ENCODE measurements around the gene GEMIN4.
"Not testable (repeated sequence)": the region's sequence is repeated elsewhere in the genome, so short reads cannot be mapped to it uniquely, and the experiment has no call there.

The GEMIN4 gene

DNA sequence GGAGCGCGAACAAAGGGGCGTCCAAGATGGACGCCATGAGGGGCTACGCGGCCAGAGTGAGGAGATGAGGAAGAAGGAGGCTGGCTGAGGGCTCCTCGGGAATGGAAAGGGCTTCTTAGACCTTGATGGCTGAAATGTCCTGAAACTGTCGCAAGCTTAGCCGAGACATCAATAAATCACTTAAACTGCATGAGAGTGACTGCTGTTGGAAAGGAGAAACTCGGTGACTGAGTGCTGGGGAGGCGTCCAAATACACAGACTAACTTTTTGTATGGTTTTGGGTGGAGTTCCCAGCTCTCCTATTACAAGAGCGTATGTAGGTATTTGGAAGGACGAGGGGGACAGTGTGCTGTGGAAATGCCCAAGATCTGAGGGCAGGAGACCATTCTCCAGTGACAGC is 1.4 kb upstream of the GEMIN4 start:
- FAIRE-seq (no peak), DNase-seq (ENCODE audit: insufficient read length, low spot score) (no peak)
- TF ChIP-seq, protein P1, sequence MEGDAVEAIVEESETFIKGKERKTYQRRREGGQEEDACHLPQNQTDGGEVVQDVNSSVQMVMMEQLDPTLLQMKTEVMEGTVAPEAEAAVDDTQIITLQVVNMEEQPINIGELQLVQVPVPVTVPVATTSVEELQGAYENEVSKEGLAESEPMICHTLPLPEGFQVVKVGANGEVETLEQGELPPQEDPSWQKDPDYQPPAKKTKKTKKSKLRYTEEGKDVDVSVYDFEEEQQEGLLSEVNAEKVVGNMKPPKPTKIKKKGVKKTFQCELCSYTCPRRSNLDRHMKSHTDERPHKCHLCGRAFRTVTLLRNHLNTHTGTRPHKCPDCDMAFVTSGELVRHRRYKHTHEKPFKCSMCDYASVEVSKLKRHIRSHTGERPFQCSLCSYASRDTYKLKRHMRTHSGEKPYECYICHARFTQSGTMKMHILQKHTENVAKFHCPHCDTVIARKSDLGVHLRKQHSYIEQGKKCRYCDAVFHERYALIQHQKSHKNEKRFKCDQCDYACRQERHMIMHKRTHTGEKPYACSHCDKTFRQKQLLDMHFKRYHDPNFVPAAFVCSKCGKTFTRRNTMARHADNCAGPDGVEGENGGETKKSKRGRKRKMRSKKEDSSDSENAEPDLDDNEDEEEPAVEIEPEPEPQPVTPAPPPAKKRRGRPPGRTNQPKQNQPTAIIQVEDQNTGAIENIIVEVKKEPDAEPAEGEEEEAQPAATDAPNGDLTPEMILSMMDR (IDR thresholded peaks at IDR 0.05; ENCODE audit: insufficient read depth, missing control alignments) = no peak

DNA sequence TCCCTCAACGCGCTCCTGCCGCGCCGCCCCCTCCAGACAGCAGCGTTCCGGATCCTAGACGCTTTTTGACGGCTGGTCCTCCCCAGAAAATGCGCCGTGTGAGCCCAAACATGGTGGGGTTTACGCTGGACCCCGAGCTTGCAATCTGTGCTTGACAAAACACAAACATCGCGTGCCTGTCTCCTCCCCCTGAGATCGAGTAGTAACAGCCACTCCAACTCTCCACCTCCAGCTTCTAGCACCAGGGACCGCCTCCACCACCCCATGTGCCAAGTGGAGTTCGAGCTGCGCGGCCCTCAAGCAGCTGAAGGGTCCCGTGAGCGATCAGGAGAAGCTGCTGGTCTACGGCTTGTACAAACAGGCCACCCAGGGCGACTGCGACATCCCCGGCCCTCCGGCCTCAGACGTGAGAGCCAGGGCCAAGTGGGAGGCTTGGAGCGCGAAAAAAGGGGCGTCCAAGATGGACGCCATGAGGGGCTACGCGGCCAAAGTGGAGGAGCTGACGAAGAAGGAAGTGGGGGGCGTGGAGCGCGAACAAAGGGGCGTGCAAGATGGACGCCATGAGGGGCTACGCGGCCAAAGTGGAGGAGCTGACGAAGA is 656 bp upstream of the GEMIN4 start:
- DNase-seq (ENCODE audit: insufficient read length, low spot score) (no peak), FAIRE-seq (no peak)
- TF ChIP-seq, protein P1 (IDR thresholded peaks at IDR 0.05; ENCODE audit: insufficient read depth, missing control alignments) = no peak

DNA sequence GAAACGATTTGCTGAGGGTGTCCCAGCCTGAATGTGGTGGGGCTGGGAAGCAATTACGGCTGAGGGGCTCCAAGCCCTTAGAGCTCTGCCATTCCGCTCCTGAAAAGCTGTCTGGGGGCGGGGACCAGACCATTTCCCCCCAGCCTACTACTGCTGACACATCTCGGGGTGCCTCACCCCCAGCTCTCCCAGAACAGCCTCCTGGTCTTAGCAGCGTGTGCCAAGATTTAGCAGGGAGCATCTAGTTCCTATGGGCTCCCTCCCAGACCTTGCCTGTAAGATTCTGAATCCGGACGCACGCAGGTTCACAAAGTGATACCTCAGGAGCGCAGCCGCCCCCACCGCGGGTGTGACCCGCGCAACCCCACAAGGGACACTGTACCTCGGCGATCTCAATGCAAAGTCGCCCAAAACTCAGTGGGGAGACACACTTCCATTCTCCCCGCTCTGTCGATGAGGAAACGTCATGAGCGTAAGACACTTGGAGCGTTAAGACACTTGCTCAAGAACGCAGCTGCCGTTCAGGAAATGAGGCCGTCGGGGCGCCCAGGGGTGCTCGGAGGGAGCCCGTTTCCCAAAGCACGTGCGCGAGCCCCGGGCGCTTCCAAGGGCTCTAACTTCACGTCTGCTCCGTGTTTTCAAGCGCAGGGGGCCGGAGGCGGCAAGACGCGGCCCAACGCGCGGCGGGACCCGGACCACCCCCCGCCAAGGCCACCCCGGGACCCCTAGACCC is 629 bp downstream of the GEMIN4 start:
- TF ChIP-seq, protein P1 (IDR thresholded peaks at IDR 0.05; ENCODE audit: insufficient read depth, missing control alignments) = no peak
- DNase-seq (ENCODE audit: insufficient read length, low spot score) (no peak), FAIRE-seq (no peak)

DNA sequence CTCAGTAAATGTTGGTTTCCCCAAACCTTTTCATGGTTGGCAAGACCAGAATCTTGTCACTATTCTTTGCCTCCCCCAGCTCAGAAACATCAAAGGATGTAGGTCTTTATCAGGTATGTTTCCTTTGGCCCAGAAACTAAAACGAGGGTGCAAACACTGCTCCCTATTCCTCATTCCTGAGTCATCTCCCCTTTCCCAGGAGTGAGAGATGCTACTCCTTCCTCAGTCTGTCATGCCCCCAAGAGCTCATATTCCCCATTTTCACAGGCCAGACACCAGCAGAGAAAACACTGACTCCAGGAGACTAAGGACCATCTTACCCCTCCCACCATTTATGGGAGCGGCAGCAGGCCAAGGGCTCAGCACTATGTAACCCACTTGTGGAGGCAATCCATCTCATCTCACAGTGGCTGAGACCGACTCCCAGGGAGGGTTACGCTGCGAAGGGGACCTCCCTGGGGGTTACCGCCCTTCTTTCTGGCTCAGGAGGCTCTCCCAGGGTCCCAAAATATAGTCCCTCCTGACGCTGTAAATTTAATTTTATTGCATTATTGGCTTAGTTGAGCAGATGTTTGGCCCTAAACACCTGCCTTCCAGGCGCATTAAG is 1.5 kb downstream of the GEMIN4 start:
- TF ChIP-seq, protein P1 (IDR thresholded peaks at IDR 0.05; ENCODE audit: insufficient read depth, missing control alignments) = no peak
- DNase-seq (ENCODE audit: insufficient read length, low spot score) (no peak), FAIRE-seq (no peak)

DNA sequence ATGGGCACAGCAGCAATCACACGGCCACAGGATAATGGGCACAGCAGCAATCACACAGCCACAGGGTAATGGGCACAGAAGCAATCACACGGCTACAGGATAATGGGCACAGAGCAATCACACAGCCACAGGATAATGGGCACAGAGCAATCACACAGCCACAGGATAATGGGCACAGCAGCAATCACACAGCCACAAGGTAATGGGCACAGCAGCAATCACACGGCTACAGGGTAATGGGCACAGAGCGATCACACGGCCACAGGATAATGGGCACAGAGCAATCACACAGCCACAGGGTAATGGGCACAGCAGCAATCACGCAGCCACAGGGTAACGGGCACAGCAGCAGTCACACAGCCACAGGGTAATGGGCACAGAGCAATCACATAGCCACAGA is 2.7 kb downstream of the GEMIN4 start:
- not testable (repeated sequence) for DNase-seq (ENCODE audit: insufficient read length, low spot score); FAIRE-seq

DNA sequence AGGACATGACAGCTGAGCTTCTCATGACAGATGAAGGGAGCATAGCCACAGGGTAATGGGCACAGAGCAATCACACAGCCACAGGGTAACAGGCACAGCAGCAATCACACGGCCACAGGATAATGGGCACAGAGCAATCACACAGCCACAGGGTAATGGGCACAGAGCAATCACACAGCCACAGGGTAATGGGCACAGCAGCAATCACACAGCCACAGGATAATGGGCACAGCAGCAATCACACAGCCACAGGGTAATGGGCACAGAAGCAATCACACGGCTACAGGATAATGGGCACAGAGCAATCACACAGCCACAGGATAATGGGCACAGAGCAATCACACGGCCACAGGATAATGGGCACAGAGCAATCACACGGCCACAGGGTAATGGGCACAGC is 3.5 kb downstream of the GEMIN4 start:
- FAIRE-seq; DNase-seq (ENCODE audit: insufficient read length, low spot score): not testable (repeated sequence)

DNA sequence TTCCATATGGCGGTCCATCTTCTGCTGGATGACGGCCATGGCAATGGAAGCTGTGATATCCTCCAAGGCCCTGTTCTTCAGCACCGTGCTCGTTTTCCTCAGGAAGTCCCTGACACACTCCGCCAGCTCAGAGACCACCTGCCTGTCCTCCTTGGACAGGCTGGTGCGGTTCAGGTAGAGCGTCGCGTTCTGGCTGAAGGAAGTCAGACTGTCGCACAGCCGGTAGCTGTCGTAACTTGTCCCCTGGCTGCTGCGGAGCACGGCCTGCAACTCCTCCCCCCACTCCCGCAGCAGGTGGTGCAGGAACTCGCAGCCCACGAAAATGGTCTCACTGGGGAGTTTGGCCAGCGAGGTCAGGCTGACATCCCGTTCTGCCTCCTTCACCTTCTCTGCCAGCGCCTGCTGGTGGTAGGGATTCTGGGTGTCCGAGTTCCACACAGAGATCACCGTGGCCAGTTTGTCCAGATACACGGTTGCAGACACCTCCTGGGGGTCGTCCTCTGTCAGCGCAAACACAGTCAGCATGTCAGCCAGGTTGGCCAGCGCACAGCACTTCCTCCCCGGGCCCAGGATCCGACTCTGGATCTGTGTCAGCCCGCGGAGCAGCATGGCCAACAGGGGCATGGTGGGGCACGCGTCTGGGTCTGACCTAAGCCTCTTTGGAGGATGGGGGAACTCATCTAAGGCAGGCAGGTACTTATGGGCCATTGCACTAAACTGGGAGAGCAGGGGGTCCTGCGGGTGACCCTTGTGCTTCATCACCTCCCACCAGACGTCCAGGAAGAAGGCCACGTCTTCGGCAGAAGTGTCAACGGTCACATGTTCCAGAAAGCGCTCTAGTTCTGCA is 5.1 kb downstream of the GEMIN4 start:
- TF ChIP-seq, protein P1 (IDR thresholded peaks at IDR 0.05; ENCODE audit: insufficient read depth, missing control alignments) = no peak
- FAIRE-seq = no peak

More for the DNA sequence above, 5.1 kb downstream of the GEMIN4 start:
- DNase-seq (ENCODE audit: insufficient read length, low spot score) = no peak

Data from D721Med (cell line).